Endothelial cell of umbilical vein (primary cell): ENCODE results near the gene MBOAT1.

Experiments
- CTCF ChIP-seq, 2 donors: IDR thresholded peaks; 1 replicate in 1 of 2; 2 replicates in 1 of 2; pipeline ENCODE4 v1.5.1; 2011; ENCODE audit warnings: low read length in 2 of 2, mild to moderate bottlenecking in 2 of 2, moderate library complexity in 2 of 2, control low read depth in 1 of 2, inconsistent platforms in 1 of 2, low read depth in 1 of 2; ENCODE audit not compliant: insufficient read depth in 1 of 2; ENCODE audit errors: extremely low read depth in 1 of 2
- EZH2 ChIP-seq: IDR thresholded peaks from 2 replicates; pipeline ENCODE4 v1.6.1; 2012; ENCODE audit warnings: borderline replicate concordance, low read depth, mild to moderate bottlenecking, moderate library complexity, low read length, inconsistent platforms; ENCODE audit not compliant: severe bottlenecking
- JUN ChIP-seq: IDR thresholded peaks from 2 replicates; pipeline ENCODE4 v1.6.1; 2011; ENCODE audit warnings: borderline replicate concordance, low read depth; ENCODE audit not compliant: insufficient read length, insufficient read depth
- MAX ChIP-seq: IDR thresholded peaks from 2 replicates; pipeline ENCODE4 v1.6.1; 2011; ENCODE audit not compliant: insufficient read depth, insufficient read length
- POLR2A ChIP-seq: IDR thresholded peaks from 2 replicates; pipeline ENCODE4 v1.6.1; 2012; ENCODE audit warnings: low read depth, mild to moderate bottlenecking, control low read depth, low read length
- POLR2AphosphoS5 ChIP-seq: IDR thresholded peaks from 2 replicates; pipeline ENCODE4 v1.6.1; 2012; ENCODE audit warnings: low read depth, mild to moderate bottlenecking, control low read depth, low read length, moderate library complexity; ENCODE audit not compliant: insufficient read depth

GRCh38 chr6:20095436-20095835 lies 116.8 kb downstream of the MBOAT1 start:
- no peak for TF ChIP-seq CTCF (IDR thresholded peaks at IDR 0.05; ENCODE audit: extremely low read depth in 1 of 2, insufficient read depth in 1 of 2, low read depth in 1 of 2, low read length in 2 of 2)
- TF ChIP-seq POLR2A, result no peak
- no peak for TF ChIP-seq MAX
- TF ChIP-seq EZH2, result no peak
- TF ChIP-seq POLR2AphosphoS5, result no peak
- TF ChIP-seq JUN, result no peak
